Suppressor macrophage (primary cell): ENCODE results near the gene TRIM39.

Experiments
- DNase-seq, 4 experiments: peaks; one replicate each; pipeline ENCODE4 v3.0.0-alpha.2; 2020 to 2022

TRIM39 gene

GRCh38 chr6:30327232-30327746 is 562 bp downstream of the TRIM39 start:
- DNase-seq = peak in 3 of 4 experiments; percentile 10 to 31 (median 22)

- no peak for DNase-seq
Observed at GRCh38 chr6:30328397-30328796, 1.7 kb downstream of the TRIM39 start.

- DNase-seq = peak; percentile 62 to 78 (median 70)
Observed at GRCh38 chr6:30329331-30329730, 2.6 kb downstream of the TRIM39 start.

GRCh38 chr6:30331981-30332380 is 5.3 kb downstream of the TRIM39 start:
- DNase-seq = no peak

- DNase-seq = peak in 3 of 4 experiments; percentile 27 to 39 (median 30)
Observed at GRCh38 chr6:30334075-30334783, 7.5 kb downstream of the TRIM39 start.

- DNase-seq = no peak
Observed at GRCh38 chr6:30340589-30341054, 13.9 kb downstream of the TRIM39 start.

- no peak for DNase-seq
Observed at GRCh38 chr6:30341218-30341617, 14.5 kb downstream of the TRIM39 start.

GRCh38 chr6:30341728-30342127 is 15.0 kb downstream of the TRIM39 start:
- no peak for DNase-seq

- DNase-seq = no peak
Observed at GRCh38 chr6:30344191-30344867, 17.6 kb downstream of the TRIM39 start.

GRCh38 chr6:30344868-30345671 is 18.3 kb downstream of the TRIM39 start, which contains the start of gene RPP21:
TSS of gene RPP21 (plus strand) at chr6:30345156. CDS start at chr6:30345172, 16 bp downstream.
- DNase-seq = peak; percentile 76 to 92 (median 84)

GRCh38 chr6:30345852-30346251 is 19.1 kb downstream of the TRIM39 start:
- no peak for DNase-seq

- no peak for DNase-seq
Observed at GRCh38 chr6:30348957-30349356, 22.2 kb downstream of the TRIM39 start.

- DNase-seq = peak in 1 of 4 experiments; percentile 16
Observed at GRCh38 chr6:30349421-30350177, 22.9 kb downstream of the TRIM39 start.

- DNase-seq = no peak
Observed at GRCh38 chr6:30350524-30350923, 23.8 kb downstream of the TRIM39 start.

- no peak for DNase-seq
Observed at GRCh38 chr6:30352550-30352949, 25.8 kb downstream of the TRIM39 start.

- DNase-seq = no peak
Observed at GRCh38 chr6:30355281-30355680, 28.6 kb downstream of the TRIM39 start.

- DNase-seq = no peak
Observed at GRCh38 chr6:30356536-30356935, 29.8 kb downstream of the TRIM39 start.

- peak; percentile 66 to 78 (median 72) for DNase-seq
Observed at GRCh38 chr6:30357678-30358540, 31.2 kb downstream of the TRIM39 start.

- no peak for DNase-seq
Observed at GRCh38 chr6:30359276-30359675, 32.5 kb downstream of the TRIM39 start.

- DNase-seq = no peak
Observed at GRCh38 chr6:30360139-30360538, 33.4 kb downstream of the TRIM39 start.

- DNase-seq = no peak
Observed at GRCh38 chr6:30361661-30362060, 34.9 kb downstream of the TRIM39 start.
